Activated CD4-positive, alpha-beta T cell treated with anti-CD3 and anti-CD28 coated beads, Interleukin-2, amount 50 U/mL, for 16 hours (primary cell): Measurements from ENCODE around the gene ERC2.

Source experiments
- DNase-seq: peaks from one replicate; pipeline ENCODE4 v3.0.0-alpha.2; 2020

Gene ERC2

GRCh38 chr3:55559500-55560423 lies 908.5 kb downstream of the ERC2 start:
- DNase-seq, result no peak

- DNase-seq, result no peak
Measured at GRCh38 chr3:55558316-55558715, 910.0 kb downstream of the ERC2 start.

- DNase-seq, result no peak
Measured at GRCh38 chr3:55557549-55557948, 910.7 kb downstream of the ERC2 start.

GRCh38 chr3:55556619-55557537 lies 911.4 kb downstream of the ERC2 start:
- DNase-seq, result no peak

GRCh38 chr3:55555873-55556618 lies 912.2 kb downstream of the ERC2 start:
- DNase-seq, result no peak

- DNase-seq, result no peak
Measured at GRCh38 chr3:55554634-55555425, 913.4 kb downstream of the ERC2 start.

- DNase-seq, result no peak
Measured at GRCh38 chr3:55551644-55552043, 916.6 kb downstream of the ERC2 start.

- DNase-seq, result no peak
Measured at GRCh38 chr3:55549177-55549576, 919.1 kb downstream of the ERC2 start.

- no peak for DNase-seq
Measured at GRCh38 chr3:55546866-55547669, 921.2 kb downstream of the ERC2 start.

- no peak for DNase-seq
Measured at GRCh38 chr3:55545995-55546394, 922.3 kb downstream of the ERC2 start.

- no peak for DNase-seq
Measured at GRCh38 chr3:55544219-55544618, 924.0 kb downstream of the ERC2 start.

GRCh38 chr3:55543181-55543614 lies 925.1 kb downstream of the ERC2 start:
- no peak for DNase-seq

GRCh38 chr3:55541456-55541855 lies 926.8 kb downstream of the ERC2 start:
- no peak for DNase-seq

GRCh38 chr3:55541016-55541415 lies 927.3 kb downstream of the ERC2 start:
- no peak for DNase-seq

GRCh38 chr3:55540579-55540978 lies 927.7 kb downstream of the ERC2 start:
- no peak for DNase-seq

- DNase-seq, result no peak
Measured at GRCh38 chr3:55538158-55538557, 930.1 kb downstream of the ERC2 start.

- no peak for DNase-seq
Measured at GRCh38 chr3:55537563-55537962, 930.7 kb downstream of the ERC2 start.

GRCh38 chr3:55537129-55537528 lies 931.1 kb downstream of the ERC2 start:
- no peak for DNase-seq

GRCh38 chr3:55534876-55535275 lies 933.4 kb downstream of the ERC2 start:
- DNase-seq, result no peak

GRCh38 chr3:55532806-55533205 lies 935.5 kb downstream of the ERC2 start:
- DNase-seq, result no peak

- DNase-seq, result no peak
Measured at GRCh38 chr3:55531321-55531720, 936.9 kb downstream of the ERC2 start.
